GM12878 (cell line): ENCODE measurements around the gene FNDC3B. TPM values are rescaled to one million over a fixed set of nuclear protein-coding genes. Genes with fewer than 3 reads are reported as not detected.

Experiments used
- ATAC-seq: fragments of 200-7000 bp; cut with Tn5 transposase; 3 replicates; pipeline ENCODE4 v1.9.1; 2020; ENCODE audit warnings: mild to moderate bottlenecking, moderate library complexity
- BruUV-seq: library from RNA; stranded (reverse); fragments of 400-500 nt; replicated peaks from 2 replicates; lab custom pipeline; 2021; lab: Mats Ljungman, UMichigan
- CTCF ChIA-PET: fragments of 300-600 bp; sonication (Branson Sonifier 250); formaldehyde crosslinking; extraction: SDS; loops from one replicate; lab custom pipeline; 2021; ENCODE audit warnings: inconsistent platforms; lab: Yijun Ruan, JAX
- POLR2A ChIA-PET: fragments of 350-600 bp; formaldehyde crosslinking; extraction: SDS; loops from one replicate; lab custom pipeline; 2021; ENCODE audit warnings: inconsistent platforms; lab: Charles Lee
- RAD21 ChIA-PET: fragments of 300-600 bp; sonication (Branson Sonifier 250); formaldehyde crosslinking; loops from one replicate; lab custom pipeline; 2023; ENCODE audit warnings: antibody characterized with exemption; ENCODE audit not compliant: unreplicated experiment; lab: Charles Lee
- SMC1A ChIA-PET: fragments of 300-600 bp; sonication (Branson Sonifier 250); formaldehyde crosslinking; loops from one replicate; lab custom pipeline; 2023; ENCODE audit not compliant: unreplicated experiment, uncharacterized antibody; lab: Charles Lee
- DNase-seq: peaks from one replicate; pipeline ENCODE4 v3.0.0-alpha.2; 2011; ENCODE audit warnings: low read depth, low spot score
- FAIRE-seq: peaks from 3 replicates; lab custom pipeline; 2011; peaks lifted over from hg19 to GRCh38; lab: Jason Lieb, UNC
- H2AFZ ChIP-seq: 2 replicates; pipeline ENCODE4 v1.6.0; 2011; ENCODE audit warnings: low read depth, low read length, control low read depth; ENCODE audit not compliant: control insufficient read depth
- H3K27ac ChIP-seq: 2 replicates; pipeline ENCODE4 v1.5.1; 2011; ENCODE audit warnings: control low read depth; ENCODE audit not compliant: control insufficient read depth, insufficient read depth
- H3K27me3 ChIP-seq, 2 experiments: replicated peaks in 1 of 2; 2 replicates each; pipeline versions ENCODE4 v1.6.0 to v1.6.1; 2011; ENCODE audit warnings: low read length in 1 of 2; ENCODE audit not compliant: control insufficient read depth in 2 of 2, insufficient read depth in 2 of 2
- H3K36me3 ChIP-seq, 2 experiments: 2 replicates each; pipeline ENCODE4 v1.5.1; 2011; ENCODE audit warnings: low read length in 1 of 2; ENCODE audit not compliant: control insufficient read depth in 2 of 2, insufficient read depth in 2 of 2
- H3K4me1 ChIP-seq: 2 replicates; pipeline ENCODE4 v1.6.1; 2011; ENCODE audit warnings: mild to moderate bottlenecking, low read length, moderate library complexity, mixed read lengths; ENCODE audit not compliant: control insufficient read depth, insufficient read depth
- H3K4me2 ChIP-seq: 2 replicates; pipeline ENCODE4 v1.6.0; 2011; ENCODE audit warnings: control low read depth; ENCODE audit not compliant: control insufficient read depth, insufficient read depth
- H3K4me3 ChIP-seq: fragments of 200-600 bp; sonication (generic); 2 replicates; pipeline ENCODE4 v1.5.1; 2016
- H3K79me2 ChIP-seq: 2 replicates; pipeline ENCODE4 v1.6.0; 2011; ENCODE audit warnings: low read length; ENCODE audit not compliant: control insufficient read depth, insufficient read depth
- H3K9ac ChIP-seq: 2 replicates; pipeline ENCODE4 v1.8.0; 2011; ENCODE audit warnings: low read length, control low read depth, mixed read lengths; ENCODE audit not compliant: control insufficient read depth, insufficient read depth
- H3K9me3 ChIP-seq: replicated peaks from 3 replicates; pipeline ENCODE4 v1.5.1; 2011; ENCODE audit warnings: mild to moderate bottlenecking, low read length; ENCODE audit not compliant: control insufficient read depth, insufficient read depth
- H4K20me1 ChIP-seq: 2 replicates; pipeline ENCODE4 v1.6.0; 2011; ENCODE audit not compliant: control insufficient read depth, insufficient read depth
- GABPA ChIP-seq: IDR thresholded peaks from 2 replicates; pipeline ENCODE4 v1.6.1; 2014; ENCODE audit warnings: antibody characterized with exemption, low read depth, mild to moderate bottlenecking, inconsistent platforms
- KDM1A ChIP-seq: fragments of 200-600 bp; sonication (generic); IDR thresholded peaks from 2 replicates; pipeline ENCODE4 v1.6.1; 2016; ENCODE audit warnings: borderline replicate concordance
- NBN ChIP-seq: fragments of 450-650 bp; IDR thresholded peaks from 2 replicates; pipeline ENCODE4 v1.6.1; 2016
- POLR2AphosphoS2 ChIP-seq: IDR thresholded peaks from 2 replicates; pipeline ENCODE4 v1.6.1; 2011; ENCODE audit warnings: low read depth, mild to moderate bottlenecking, low read length, improper control_type of control experiment, moderate library complexity
- RELA ChIP-seq: fragments of 450-650 bp; IDR thresholded peaks from 2 replicates; pipeline ENCODE4 v1.8.0; 2014; ENCODE audit warnings: borderline replicate concordance; ENCODE audit not compliant: partially characterized antibody
- WGBS: methylation state at CpG from one replicate; pipeline ENCODE4 v1.1.6; 2016; ENCODE audit warnings: low lambda C conversion rate; ENCODE audit not compliant: insufficient replicate concordance, insufficient coverage; ENCODE audit errors: missing lambda C conversion rate; 5-methylcytosine and 5-hydroxymethylcytosine counted together
- in situ Hi-C: fragments of 300-500 bp; cut with MboI; formaldehyde crosslinking; loops from 9 replicates; pipeline ENCODE4 v1.14.3; 2018; ENCODE audit warnings: mixed read lengths
- intact Hi-C: fragments of 100-400 bp; cut with micrococcal nuclease; formaldehyde crosslinking; loops from one replicate; pipeline ENCODE4 v1.14.2; 2022; ENCODE audit not compliant: unreplicated experiment
- polyA plus RNA-seq, 11 experiments: library from polyadenylated mRNA; depleted of rRNA in 4 of 11; unstranded in 6 of 11; stranded (reverse) in 5 of 11; fragments of >200 nt; fragmentation: Nextera tagmentation in 4 of 11; fragmentation: Illumina TruSeq in 1 of 11; extraction: Ambion mirVana in 4 of 11; extraction: Trizol in 1 of 11; gene quantifications; 1 replicate in 1 of 11; 2 replicates in 10 of 11; pipeline versions ENCODE4 v1.2.1 to v1.2.3, GENCODE V29; 2011 to 2016; ENCODE audit warnings: inconsistent platforms in 2 of 11, missing spikeins in 2 of 11, low read depth in 1 of 11
- total RNA-seq, 4 experiments: library from RNA; depleted of rRNA in 3 of 4; stranded (reverse); fragments of >200 nt in 3 of 4; fragmentation: Illumina TruSeq in 1 of 4; extraction: Trizol in 1 of 4; gene quantifications; 2 replicates each; pipeline versions ENCODE4 v1.2.1 to v1.2.3, GENCODE V29; 2013 to 2021
- TF ChIP-seq, protein P1 (sequence below): fragments of 450-650 bp; IDR thresholded peaks from 2 replicates; pipeline ENCODE4 v1.6.1; 2018; ENCODE audit warnings: borderline replicate concordance, mild to moderate bottlenecking; ENCODE audit not compliant: partially characterized antibody
- TF ChIP-seq, protein P2 (sequence below): fragments of 150-350 bp; IDR thresholded peaks from 2 replicates; pipeline ENCODE4 v1.6.1; 2016; ENCODE audit warnings: low read depth, low read length
- TF ChIP-seq, protein P3 (sequence below): IDR thresholded peaks from 2 replicates; pipeline ENCODE4 v1.6.1; 2012; ENCODE audit warnings: improper control_type of control experiment, low read depth, low read length; ENCODE audit not compliant: insufficient replicate concordance

FNDC3B gene
- total and polyA plus RNA-seq, 10 of the 15 experiments (the other 5 are each of a cell fraction or from before 2014, with no cell fraction given) = 7.9 to 35.0 (median 18.5) TPM

DNA sequence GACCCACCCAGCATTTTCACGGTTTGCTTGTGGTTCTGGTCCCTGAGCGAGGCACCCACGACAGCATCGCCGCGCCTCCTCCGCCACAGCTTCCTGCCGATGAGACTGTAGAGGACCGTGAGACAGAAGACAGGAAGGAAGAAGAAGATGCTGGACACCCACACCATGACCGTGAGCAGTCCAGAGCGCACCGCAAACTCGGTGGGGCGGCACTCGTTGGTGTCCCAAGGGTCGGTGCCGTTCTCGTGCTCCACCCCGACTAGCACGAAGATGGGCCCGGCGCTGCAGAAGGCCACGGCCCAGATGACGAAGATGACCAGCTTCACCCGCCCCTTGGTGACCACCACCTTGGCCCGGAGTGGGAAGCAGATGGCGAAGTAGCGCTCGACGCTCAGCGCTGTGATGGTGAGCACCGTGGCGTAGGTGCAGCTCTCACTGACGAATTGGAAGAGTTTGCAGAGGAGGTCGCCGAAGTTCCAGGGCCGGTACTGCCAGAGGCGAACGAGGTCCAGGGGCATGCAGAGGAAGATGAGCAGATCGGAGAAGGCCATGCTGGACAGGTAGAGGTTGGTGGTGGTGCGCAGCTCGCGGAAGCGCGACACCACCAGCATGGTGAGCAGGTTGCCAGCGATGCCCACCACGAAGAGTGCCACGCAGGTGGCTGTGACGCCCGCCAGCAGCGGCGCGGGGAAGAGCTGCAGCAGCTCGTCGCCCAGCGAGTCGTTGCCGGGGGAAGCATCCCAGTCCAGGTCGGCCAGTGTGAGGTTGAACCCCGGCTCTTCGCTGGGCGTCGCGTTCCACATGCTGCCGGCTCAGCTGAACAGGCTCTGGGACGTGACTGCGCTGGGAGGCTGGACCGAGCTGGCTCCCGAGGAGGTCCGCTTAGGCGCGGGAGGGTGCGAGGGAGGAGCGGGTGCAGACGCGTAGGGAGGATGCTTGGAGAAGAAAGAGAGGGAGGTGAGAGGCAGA, 408.5 kb downstream of the FNDC3B start, which contains the start of gene GHSR:
GHSR (minus strand) TSS at position 846 of the 969 bp plus-strand sequence; CDS start at position 803, 43 bp downstream.
- intact Hi-C loops (no loop called here), in situ Hi-C loops (no loop called here)
- Histone ChIP-seq H3K9me3 (no peaks in the 10 kb centered on the region; the same call in 2 of the 3 replicates), H4K20me1 (no peaks in the 10 kb centered on the region), H3K9ac (no peak within 1 kb of the TSS), H3K36me3 (no peaks in the 10 kb centered on the region), H2AFZ (no peak within 1 kb of the TSS), H3K4me1 (no peaks in the 10 kb centered on the region), H3K27ac (no peak within 1 kb of the TSS), H3K4me2 (no peak within 1 kb of the TSS), H3K4me3 (no peak within 1 kb of the TSS), H3K27me3 (peaks cover 18 to 25% of the 10 kb centered on the region in 2 experiments), H3K79me2 (no peaks in the 10 kb centered on the region)
- ChIA-PET POLR2A (interaction anchor here (0.6 kb wide), 1 partner anchor 901 kb away, joined by 5 read pairs; no protein-coding TSS in a partner anchor), SMC1A (no interaction called here), RAD21 (no interaction called here), CTCF (no interaction called here)
- DNase-seq (no peak), ATAC-seq (no peak; the same call in 2 of the 3 replicates), FAIRE-seq (peak; percentile 18)
- no TSS peak for BruUV-seq
- whole genome bisulfite sequencing = 64% methylated on average over 65 of the region's 76 CpGs
- TF ChIP-seq GABPA (no peak), KDM1A (no peak), NBN (no peak), POLR2AphosphoS2 (no peak), RELA (no peak)
- TF ChIP-seq, protein P1, sequence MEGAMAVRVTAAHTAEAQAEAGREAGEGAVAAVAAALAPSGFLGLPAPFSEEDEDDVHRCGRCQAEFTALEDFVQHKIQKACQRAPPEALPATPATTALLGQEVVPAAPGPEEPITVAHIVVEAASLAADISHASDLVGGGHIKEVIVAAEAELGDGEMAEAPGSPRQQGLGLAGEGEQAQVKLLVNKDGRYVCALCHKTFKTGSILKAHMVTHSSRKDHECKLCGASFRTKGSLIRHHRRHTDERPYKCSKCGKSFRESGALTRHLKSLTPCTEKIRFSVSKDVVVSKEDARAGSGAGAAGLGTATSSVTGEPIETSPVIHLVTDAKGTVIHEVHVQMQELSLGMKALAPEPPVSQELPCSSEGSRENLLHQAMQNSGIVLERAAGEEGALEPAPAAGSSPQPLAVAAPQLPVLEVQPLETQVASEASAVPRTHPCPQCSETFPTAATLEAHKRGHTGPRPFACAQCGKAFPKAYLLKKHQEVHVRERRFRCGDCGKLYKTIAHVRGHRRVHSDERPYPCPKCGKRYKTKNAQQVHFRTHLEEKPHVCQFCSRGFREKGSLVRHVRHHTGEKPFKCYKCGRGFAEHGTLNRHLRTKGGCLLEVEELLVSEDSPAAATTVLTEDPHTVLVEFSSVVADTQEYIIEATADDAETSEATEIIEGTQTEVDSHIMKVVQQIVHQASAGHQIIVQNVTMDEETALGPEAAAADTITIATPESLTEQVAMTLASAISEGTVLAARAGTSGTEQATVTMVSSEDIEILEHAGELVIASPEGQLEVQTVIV = no peak
- TF ChIP-seq, protein P2, sequence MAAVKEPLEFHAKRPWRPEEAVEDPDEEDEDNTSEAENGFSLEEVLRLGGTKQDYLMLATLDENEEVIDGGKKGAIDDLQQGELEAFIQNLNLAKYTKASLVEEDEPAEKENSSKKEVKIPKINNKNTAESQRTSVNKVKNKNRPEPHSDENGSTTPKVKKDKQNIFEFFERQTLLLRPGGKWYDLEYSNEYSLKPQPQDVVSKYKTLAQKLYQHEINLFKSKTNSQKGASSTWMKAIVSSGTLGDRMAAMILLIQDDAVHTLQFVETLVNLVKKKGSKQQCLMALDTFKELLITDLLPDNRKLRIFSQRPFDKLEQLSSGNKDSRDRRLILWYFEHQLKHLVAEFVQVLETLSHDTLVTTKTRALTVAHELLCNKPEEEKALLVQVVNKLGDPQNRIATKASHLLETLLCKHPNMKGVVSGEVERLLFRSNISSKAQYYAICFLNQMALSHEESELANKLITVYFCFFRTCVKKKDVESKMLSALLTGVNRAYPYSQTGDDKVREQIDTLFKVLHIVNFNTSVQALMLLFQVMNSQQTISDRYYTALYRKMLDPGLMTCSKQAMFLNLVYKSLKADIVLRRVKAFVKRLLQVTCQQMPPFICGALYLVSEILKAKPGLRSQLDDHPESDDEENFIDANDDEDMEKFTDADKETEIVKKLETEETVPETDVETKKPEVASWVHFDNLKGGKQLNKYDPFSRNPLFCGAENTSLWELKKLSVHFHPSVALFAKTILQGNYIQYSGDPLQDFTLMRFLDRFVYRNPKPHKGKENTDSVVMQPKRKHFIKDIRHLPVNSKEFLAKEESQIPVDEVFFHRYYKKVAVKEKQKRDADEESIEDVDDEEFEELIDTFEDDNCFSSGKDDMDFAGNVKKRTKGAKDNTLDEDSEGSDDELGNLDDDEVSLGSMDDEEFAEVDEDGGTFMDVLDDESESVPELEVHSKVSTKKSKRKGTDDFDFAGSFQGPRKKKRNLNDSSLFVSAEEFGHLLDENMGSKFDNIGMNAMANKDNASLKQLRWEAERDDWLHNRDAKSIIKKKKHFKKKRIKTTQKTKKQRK = no peak
- TF ChIP-seq, protein P3, sequence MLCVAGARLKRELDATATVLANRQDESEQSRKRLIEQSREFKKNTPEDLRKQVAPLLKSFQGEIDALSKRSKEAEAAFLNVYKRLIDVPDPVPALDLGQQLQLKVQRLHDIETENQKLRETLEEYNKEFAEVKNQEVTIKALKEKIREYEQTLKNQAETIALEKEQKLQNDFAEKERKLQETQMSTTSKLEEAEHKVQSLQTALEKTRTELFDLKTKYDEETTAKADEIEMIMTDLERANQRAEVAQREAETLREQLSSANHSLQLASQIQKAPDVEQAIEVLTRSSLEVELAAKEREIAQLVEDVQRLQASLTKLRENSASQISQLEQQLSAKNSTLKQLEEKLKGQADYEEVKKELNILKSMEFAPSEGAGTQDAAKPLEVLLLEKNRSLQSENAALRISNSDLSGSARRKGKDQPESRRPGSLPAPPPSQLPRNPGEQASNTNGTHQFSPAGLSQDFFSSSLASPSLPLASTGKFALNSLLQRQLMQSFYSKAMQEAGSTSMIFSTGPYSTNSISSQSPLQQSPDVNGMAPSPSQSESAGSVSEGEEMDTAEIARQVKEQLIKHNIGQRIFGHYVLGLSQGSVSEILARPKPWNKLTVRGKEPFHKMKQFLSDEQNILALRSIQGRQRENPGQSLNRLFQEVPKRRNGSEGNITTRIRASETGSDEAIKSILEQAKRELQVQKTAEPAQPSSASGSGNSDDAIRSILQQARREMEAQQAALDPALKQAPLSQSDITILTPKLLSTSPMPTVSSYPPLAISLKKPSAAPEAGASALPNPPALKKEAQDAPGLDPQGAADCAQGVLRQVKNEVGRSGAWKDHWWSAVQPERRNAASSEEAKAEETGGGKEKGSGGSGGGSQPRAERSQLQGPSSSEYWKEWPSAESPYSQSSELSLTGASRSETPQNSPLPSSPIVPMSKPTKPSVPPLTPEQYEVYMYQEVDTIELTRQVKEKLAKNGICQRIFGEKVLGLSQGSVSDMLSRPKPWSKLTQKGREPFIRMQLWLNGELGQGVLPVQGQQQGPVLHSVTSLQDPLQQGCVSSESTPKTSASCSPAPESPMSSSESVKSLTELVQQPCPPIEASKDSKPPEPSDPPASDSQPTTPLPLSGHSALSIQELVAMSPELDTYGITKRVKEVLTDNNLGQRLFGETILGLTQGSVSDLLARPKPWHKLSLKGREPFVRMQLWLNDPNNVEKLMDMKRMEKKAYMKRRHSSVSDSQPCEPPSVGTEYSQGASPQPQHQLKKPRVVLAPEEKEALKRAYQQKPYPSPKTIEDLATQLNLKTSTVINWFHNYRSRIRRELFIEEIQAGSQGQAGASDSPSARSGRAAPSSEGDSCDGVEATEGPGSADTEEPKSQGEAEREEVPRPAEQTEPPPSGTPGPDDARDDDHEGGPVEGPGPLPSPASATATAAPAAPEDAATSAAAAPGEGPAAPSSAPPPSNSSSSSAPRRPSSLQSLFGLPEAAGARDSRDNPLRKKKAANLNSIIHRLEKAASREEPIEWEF = no peak
